WTC11 (cell line): ENCODE measurements around the gene ABCG4. TPM values are rescaled to one million over a fixed set of nuclear protein-coding genes. Genes with fewer than 3 reads are reported as not detected.

Experiments used
- ATAC-seq: fragments of 200-7000 bp; cut with Tn5 transposase; 2 replicates; pipeline ENCODE4 v1.10.0; 2021; ENCODE audit warnings: mild to moderate bottlenecking, moderate library complexity
- CTCF ChIA-PET: fragments of 300-600 bp; sonication (Branson Sonifier 250); formaldehyde crosslinking; loops from one replicate; lab custom pipeline; 2021; ENCODE audit warnings: antibody characterized with exemption; lab: Charles Lee
- POLR2A ChIA-PET: fragments of 350-600 bp; sonication (Branson Sonifier 250); formaldehyde crosslinking; loops from one replicate; lab custom pipeline; 2021; ENCODE audit warnings: antibody characterized with exemption; lab: Charles Lee
- DNase-seq: peaks from one replicate; pipeline ENCODE4 v3.0.0; 2021; ENCODE audit warnings: low spot score
- H3K27ac Mint-ChIP-seq: 2 replicates; pipeline ENCODE4 v1.8.0; 2021; ENCODE audit warnings: mixed read lengths
- H3K27me3 Mint-ChIP-seq: 2 replicates; pipeline ENCODE4 v1.8.0; 2021; ENCODE audit warnings: low read depth, mild to moderate bottlenecking, moderate library complexity, mixed read lengths
- H3K36me3 Mint-ChIP-seq: 2 replicates; pipeline ENCODE4 v1.8.0; 2021; ENCODE audit warnings: mixed read lengths
- H3K4me1 Mint-ChIP-seq: 2 replicates; pipeline ENCODE4 v1.8.0; 2022; ENCODE audit warnings: mixed read lengths
- H3K4me3 Mint-ChIP-seq: 2 replicates; pipeline ENCODE4 v1.8.0; 2021; ENCODE audit warnings: mild to moderate bottlenecking, moderate library complexity, mixed read lengths
- H3K9me3 Mint-ChIP-seq: 2 replicates; pipeline ENCODE4 v1.8.0; 2021; ENCODE audit warnings: mixed read lengths
- ARID4B ChIP-seq: sonication (generic); formaldehyde crosslinking; IDR thresholded peaks from 2 replicates; pipeline ENCODE4 v1.8.0; 2023; ENCODE audit warnings: missing genetic modification reagents, mild to moderate bottlenecking, borderline replicate concordance
- ESRRA ChIP-seq: sonication (generic); formaldehyde crosslinking; IDR thresholded peaks from 2 replicates; pipeline ENCODE4 v1.8.1; 2022; ENCODE audit warnings: mild to moderate bottlenecking, missing genetic modification reagents, borderline replicate concordance
- KAT7 ChIP-seq: sonication (generic); formaldehyde crosslinking; IDR thresholded peaks from 2 replicates; pipeline ENCODE4 v1.8.1; 2023; ENCODE audit warnings: missing genetic modification reagents, mild to moderate bottlenecking, borderline replicate concordance
- MYBL2 ChIP-seq: sonication (generic); formaldehyde crosslinking; IDR thresholded peaks from 2 replicates; pipeline ENCODE4 v1.8.1; 2023; ENCODE audit warnings: mild to moderate bottlenecking, moderate library complexity, missing genetic modification reagents
- SMAD4 ChIP-seq: sonication (generic); formaldehyde crosslinking; IDR thresholded peaks from 2 replicates; pipeline ENCODE4 v1.8.0; 2022; ENCODE audit warnings: mild to moderate bottlenecking, missing genetic modification reagents
- ZNF512 ChIP-seq: sonication (generic); formaldehyde crosslinking; IDR thresholded peaks from 2 replicates; pipeline ENCODE4 v1.8.1; 2022; ENCODE audit warnings: missing genetic modification reagents, borderline replicate concordance
- total RNA-seq: library from RNA; stranded (reverse); gene quantifications from 3 replicates; pipeline ENCODE4 v1.2.3, GENCODE V29; 2021
- TF ChIP-seq, protein P1 (sequence below): sonication (generic); formaldehyde crosslinking; IDR thresholded peaks from 2 replicates; pipeline ENCODE4 v1.8.0; 2023; ENCODE audit warnings: mild to moderate bottlenecking, missing genetic modification reagents
- TF ChIP-seq, protein P2 (sequence below): fragments of 200-600 bp; IDR thresholded peaks from 2 replicates; pipeline ENCODE4 v1.8.0; 2022; ENCODE audit warnings: antibody characterized with exemption

The ABCG4 gene
- total RNA-seq, 1 experiment from 2014 or later = 4.4 TPM

DNA sequence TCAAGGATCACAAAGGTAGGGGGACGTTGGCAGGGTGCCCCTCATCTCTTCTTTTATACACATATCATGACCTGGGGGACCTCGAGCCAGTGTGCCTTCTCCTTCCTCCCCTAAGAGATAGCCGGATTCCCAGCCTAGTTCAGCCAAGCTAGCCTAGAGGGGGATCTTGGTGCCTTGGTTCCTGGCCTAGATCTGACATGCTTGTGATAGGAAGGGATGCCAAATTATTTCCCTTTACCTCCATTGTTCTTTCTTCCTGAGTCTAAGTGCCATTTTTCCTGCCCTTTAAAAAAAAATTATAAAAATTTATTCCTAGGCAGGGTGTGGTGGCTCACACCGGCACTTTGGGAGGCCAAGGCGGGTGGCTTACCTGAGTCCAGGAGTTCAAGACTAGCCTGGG is 34.5 kb upstream of the ABCG4 start:
- H3K4me1 Mint-ChIP-seq = peaks cover 15% of the 10 kb centered on the region

More for the DNA sequence above, 34.5 kb upstream of the ABCG4 start:
- ATAC-seq (no peak), DNase-seq (no peak)
- CTCF ChIA-PET = no interaction called here
- H3K27ac Mint-ChIP-seq = no peak overlapping the region
- POLR2A ChIA-PET = no interaction called here
- TF ChIP-seq ZNF512 (CRISPR knock-in tag) = no peak
- TF ChIP-seq, protein P1, sequence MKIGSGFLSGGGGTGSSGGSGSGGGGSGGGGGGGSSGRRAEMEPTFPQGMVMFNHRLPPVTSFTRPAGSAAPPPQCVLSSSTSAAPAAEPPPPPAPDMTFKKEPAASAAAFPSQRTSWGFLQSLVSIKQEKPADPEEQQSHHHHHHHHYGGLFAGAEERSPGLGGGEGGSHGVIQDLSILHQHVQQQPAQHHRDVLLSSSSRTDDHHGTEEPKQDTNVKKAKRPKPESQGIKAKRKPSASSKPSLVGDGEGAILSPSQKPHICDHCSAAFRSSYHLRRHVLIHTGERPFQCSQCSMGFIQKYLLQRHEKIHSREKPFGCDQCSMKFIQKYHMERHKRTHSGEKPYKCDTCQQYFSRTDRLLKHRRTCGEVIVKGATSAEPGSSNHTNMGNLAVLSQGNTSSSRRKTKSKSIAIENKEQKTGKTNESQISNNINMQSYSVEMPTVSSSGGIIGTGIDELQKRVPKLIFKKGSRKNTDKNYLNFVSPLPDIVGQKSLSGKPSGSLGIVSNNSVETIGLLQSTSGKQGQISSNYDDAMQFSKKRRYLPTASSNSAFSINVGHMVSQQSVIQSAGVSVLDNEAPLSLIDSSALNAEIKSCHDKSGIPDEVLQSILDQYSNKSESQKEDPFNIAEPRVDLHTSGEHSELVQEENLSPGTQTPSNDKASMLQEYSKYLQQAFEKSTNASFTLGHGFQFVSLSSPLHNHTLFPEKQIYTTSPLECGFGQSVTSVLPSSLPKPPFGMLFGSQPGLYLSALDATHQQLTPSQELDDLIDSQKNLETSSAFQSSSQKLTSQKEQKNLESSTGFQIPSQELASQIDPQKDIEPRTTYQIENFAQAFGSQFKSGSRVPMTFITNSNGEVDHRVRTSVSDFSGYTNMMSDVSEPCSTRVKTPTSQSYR = no peak
- TF ChIP-seq SMAD4 (CRISPR knock-in tag) = no peak
- TF ChIP-seq ARID4B = no peak
- TF ChIP-seq, protein P2, sequence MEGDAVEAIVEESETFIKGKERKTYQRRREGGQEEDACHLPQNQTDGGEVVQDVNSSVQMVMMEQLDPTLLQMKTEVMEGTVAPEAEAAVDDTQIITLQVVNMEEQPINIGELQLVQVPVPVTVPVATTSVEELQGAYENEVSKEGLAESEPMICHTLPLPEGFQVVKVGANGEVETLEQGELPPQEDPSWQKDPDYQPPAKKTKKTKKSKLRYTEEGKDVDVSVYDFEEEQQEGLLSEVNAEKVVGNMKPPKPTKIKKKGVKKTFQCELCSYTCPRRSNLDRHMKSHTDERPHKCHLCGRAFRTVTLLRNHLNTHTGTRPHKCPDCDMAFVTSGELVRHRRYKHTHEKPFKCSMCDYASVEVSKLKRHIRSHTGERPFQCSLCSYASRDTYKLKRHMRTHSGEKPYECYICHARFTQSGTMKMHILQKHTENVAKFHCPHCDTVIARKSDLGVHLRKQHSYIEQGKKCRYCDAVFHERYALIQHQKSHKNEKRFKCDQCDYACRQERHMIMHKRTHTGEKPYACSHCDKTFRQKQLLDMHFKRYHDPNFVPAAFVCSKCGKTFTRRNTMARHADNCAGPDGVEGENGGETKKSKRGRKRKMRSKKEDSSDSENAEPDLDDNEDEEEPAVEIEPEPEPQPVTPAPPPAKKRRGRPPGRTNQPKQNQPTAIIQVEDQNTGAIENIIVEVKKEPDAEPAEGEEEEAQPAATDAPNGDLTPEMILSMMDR = no peak
- no peak for TF ChIP-seq ESRRA (CRISPR knock-in tag)
- TF ChIP-seq KAT7 (CRISPR knock-in tag) = no peak
- TF ChIP-seq MYBL2 (CRISPR knock-in tag) = no peak
- H3K27me3 Mint-ChIP-seq = peaks cover 3% of the 10 kb centered on the region
- H3K4me3 Mint-ChIP-seq = no peak overlapping the region
- H3K9me3 Mint-ChIP-seq = no peaks in the 10 kb centered on the region
- H3K36me3 Mint-ChIP-seq = no peaks in the 10 kb centered on the region; the same call in 1 of the 2 replicates
